T-helper 2 cell (primary cell): ENCODE data around the gene SYTL3.

Experiments
- DNase-seq, 5 experiments: peaks; one replicate each; pipeline versions ENCODE4 v3.0.0 to v3.0.0-alpha.2; 2012 to 2022

Gene SYTL3

DNA sequence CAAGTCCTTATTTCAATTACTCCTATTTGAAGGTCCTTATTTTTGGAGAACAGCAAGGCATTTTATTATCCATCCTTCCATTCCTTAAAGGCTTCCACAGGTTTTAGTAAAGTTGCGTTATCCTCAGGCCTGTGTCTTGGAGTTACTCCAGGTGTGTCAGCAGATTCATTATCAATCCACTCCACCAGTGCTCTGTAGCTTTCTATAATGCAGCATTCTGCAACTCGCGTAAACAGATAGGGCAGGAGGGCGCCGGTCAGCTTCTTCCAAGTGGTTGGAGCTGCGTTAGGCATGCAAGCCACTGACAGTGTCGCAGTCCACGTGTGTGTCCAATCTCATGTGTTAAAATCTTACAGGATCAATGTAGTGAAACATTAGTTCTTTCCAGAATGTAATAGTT lies 75.8 kb downstream of the SYTL3 start:
- DNase-seq: no peak

DNA sequence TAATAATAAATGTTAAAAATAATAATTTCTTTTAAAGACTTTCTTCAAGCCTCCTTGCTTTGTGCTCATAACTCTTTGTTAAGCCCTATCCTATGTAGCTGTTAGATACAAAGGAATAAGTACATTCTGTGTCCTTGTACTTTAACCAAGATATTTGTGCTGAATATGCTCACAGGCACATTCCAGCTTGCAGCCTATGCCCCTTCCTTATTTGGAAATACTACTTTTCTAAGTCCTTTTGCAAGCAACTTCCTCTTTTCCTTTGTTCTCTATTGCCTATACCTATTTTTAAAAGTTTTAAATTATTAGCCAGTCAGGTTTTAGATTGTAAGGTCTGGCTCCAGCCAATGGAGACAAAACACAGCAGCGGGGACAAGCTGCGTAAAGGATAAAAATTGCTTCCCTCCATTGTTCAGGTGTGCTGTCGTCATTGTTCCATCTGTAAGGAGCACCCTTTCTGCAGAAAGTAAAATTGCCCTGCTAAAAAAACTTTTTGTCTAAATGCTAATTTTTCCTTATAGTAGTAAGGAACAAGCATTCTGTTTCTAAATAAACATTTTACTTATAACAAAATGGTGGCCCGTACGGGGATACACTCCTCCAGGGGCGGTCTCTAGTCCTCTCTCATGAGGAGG lies 80.2 kb downstream of the SYTL3 start:
- no peak for DNase-seq

DNA sequence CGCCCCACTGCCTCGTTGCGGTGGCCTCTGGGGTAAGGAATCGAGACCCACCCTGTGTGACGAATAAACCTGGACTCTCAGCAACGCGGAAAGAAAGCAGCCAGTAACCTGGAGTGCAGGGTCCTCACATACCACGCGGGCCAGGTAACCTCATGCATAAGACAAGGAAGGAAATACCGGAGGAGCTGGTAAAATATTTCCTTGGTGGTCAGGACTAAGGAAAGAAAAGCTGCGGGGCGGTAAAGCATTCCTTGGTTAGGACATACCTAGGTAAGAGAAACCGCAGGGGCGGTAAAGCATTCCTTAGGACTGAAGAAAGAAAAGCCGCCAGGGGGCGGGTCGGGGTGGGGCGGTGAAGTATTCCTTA lies 80.7 kb downstream of the SYTL3 start:
- no peak for DNase-seq

DNA sequence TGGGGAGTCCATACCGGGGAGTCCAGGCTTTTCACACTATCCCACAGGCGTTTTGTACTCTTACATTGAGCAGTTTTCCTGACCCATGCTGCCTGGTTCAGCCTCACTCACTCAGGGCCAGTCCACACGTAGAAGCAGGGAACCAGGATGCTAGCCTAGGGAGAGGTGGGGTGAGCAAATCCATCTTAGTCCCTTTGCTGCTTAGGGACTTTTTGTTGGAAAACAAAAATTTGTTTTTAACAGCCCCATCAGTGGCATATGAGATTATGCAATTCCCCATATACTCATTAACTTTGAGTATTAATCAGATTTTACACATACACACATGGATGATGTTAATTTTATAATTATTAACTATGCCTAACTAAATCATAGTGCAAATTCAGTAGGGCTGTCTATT lies 85.2 kb downstream of the SYTL3 start:
- DNase-seq: no peak

DNA sequence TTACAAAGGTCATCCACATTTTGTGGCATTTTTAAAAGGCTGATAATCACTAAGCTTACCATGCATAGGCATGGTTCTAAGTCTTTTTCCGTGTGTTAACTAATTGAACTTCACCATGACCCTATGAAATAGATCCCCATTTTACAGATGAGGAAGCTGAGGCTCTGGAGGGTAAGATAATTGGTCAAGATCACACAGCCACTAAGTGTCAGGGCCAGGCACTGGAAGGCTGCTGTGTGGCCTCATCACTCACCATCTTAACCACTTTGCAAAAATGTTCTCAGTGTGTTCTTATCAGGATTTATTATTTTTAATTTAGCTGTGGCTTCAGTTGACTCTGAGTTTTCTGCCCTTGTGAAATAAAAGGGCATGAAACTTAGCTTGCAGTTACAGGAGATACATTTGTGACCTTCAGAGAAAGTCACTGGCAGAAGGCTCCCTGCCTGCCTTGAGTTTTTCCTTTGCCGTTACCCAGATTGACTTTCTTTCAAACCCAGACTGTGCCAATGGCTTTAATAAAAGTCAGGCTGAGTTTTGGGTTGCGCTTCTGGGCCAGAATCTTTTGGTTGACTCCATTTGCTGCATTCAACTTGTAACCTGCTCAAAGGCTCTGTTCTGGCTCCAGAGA lies 87.3 kb downstream of the SYTL3 start:
- no peak for DNase-seq

DNA sequence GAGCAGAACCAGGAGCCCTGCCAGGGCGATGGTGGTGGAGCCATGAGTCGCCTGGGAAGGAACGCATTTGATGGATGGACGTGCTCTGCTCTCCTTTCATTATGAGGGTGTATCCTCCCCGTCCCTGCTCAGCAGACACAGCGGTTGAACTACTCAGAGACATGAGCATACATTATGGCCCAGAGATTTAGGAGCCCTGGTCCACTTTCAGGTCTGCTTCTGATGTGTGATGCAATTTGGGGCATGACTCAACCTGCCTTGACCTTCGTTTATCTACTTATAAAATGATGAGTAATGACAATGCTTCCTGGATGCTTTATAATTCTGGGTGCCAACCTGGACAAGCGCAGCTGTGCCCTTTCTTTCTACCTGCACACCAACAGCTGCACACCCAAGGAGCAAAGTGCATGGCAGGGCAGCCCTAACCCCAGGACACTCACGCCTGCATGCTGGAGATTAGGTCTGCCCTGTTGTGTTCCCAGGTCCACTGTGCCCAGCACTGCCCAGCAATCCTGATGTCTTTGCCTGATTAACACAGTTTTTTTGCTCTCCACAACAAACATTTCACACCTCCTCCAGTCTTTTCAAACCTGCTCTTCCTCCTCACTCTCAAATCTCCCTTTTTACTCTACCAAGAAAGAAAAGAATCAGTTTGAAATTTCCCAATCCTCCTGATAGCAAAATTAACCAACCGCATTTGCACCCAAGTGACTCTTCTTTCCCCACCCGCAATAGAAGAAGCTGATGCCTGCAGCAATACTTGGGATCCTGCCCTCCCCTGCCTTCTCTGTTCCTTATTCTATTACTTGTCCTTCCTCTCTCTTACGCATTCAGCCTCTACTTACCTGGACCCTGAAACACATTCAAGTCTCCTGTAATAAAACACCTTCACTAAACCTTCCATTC lies 88.1 kb downstream of the SYTL3 start:
- DNase-seq: no peak

DNA sequence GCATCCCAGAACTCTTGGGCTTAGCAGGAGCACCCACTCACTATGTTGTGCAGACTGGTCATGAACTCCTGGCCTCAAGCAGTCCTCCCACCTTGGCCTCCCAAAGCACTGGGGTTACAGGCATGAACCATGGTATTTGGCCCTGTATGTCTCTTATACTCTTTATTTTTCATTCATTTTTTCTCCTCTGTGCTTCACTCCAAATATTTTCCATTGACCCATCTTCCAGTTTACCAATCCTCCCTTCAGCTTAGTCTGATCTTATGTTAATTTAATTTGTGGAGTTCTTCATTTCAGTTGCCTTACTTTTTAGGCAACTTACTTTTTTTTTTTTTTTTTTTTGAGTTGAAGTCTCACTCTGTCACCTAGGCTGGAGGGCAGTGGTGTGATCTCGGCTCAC lies 89.8 kb downstream of the SYTL3 start:
- DNase-seq: no peak

DNA sequence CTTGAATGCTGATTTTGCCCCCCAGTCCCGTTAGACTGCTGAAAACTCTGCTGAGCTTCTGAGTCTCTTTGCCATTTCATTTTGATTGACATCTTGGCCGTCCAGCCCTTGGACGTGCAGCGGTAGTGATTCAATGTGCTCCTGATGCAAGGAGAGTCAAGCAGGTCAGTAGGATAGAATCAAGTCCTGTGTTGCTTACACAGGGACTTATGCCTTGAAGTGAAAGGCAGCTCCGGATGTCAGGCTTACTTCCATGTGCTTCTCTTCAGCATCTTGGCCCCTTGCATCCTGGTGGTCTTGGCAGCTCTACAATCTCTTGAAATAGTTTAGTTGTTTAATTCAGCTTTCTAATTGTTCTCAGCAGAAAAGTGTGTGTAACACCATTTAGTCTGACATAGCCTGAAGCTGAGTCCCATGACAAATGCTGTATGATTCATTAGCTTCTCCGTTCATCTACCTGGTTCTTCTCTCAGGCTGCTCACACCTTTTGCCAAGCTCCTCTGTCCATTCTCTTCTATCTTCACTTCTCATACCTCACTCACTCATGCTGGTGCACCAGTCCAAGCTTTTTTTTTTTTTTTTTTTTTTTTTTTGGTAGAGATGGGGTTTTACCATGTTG lies 93.3 kb downstream of the SYTL3 start:
- DNase-seq: no peak

DNA sequence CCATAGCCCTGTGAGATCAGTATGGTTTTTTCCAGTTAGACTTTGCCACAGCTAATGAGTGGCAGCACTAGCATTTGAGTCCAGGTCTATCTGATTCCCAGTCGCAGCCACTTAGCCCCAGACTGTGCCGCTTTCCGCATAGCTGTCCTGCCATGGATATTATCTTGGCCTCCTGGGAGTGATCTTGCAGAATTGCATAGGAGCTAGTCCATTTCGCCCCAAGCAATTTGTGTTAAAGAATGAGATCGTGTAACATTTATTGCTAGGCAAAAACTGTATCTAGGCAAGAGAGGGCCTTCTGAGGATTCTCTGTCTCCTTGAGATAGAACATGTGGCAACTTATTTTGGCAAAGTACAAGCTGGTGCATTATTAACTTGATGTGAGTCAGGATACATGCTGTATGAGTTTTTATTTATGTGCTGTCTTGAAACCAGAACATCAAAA lies 95.2 kb downstream of the SYTL3 start:
- no peak for DNase-seq

DNA sequence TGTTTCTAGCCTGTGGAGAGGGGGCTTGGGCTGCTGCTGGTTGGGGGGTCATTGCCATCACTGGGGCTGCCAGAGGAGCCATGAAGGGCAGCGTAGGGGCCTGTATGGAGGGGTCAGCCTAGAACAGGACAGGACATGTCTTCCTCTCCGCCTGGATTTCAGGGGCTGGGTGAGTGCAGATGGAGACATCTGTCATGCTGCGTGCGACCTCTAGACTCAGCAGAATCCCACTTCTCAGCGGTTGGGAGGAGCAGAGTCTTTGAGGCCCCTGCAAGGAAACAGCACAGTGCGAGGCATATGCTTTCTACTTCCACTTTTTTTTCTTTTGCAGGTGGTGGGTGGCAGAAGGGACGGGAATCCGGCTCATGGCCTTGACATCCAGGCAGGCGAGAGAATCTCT lies 101.4 kb downstream of the SYTL3 start:
- DNase-seq: no peak

DNA sequence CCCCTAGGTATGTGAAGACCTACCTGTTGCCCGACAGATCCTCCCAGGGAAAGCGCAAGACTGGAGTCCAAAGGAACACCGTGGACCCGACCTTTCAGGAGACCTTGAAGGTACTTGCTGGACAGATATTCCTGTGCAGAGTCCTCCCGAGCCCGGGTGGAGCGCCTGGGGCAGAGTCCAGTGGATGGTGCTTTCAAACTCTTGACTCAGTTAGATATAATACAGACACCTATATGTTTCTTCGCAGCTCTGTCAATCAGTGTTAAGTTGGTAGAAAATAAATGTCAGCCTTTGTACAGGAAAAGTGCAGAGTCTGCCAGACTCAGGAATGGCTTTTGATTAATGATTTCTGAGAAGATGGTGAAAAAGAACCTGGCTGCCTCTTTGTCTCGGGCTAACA lies 102.1 kb downstream of the SYTL3 start:
- no peak for DNase-seq

DNA sequence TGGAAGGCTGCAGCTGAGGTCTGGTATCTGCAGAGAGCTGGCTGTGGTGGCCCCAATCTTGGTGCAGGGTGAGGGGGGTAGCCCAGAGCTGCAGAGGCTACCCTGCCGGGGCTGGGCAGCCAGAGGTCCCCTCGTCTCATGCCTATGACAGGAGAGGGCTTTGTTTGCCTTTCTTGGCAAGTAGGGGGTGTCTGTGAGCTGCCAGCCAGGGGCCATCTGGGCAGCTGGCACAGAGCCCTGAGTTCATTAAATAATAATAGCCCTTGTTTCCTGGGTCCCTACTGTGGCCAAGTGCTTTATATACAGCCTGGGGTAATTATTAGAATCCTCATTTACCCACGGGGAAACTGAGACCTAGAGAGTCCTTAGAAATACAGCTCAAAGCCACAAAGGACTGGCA lies 102.8 kb downstream of the SYTL3 start:
- no peak for DNase-seq

DNA sequence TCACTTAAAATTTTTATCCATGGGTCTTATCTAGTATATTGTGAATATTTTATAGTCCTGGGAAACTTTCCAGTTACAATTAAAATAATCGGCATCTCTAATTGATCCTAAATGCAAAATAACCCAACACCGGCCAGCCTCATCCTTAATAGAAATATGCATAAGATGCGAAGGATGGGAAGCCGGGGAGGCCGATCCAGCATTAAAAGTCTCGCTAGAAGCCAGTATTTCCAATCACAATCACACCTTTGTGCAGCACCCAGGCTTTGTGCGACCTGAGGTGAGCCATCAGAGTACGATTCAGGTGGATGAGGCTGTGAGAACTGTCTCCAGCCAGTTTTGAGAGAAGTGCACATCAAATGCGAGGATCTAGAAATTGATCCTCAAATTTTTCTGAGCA lies 104.0 kb downstream of the SYTL3 start:
- no peak for DNase-seq

DNA sequence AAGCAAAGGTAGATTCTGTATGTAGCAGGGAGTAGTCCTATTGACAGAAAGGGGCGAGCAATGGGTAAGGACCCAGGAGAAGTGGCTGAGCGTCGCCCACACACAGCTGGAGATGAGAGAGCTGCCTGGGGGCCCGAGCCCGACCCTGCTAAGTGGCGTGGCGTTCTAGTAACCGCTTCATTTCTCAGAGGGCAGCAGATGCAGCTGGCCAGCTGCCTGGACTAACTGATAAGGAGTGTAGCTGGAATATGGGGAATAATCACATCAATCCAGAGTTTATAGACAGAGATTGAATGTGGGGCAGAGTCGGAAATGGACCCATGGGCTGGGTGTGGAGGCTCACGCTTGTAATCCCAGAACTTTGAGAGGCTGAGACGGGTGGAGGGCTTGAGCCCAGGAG lies 104.9 kb downstream of the SYTL3 start:
- DNase-seq: no peak

DNA sequence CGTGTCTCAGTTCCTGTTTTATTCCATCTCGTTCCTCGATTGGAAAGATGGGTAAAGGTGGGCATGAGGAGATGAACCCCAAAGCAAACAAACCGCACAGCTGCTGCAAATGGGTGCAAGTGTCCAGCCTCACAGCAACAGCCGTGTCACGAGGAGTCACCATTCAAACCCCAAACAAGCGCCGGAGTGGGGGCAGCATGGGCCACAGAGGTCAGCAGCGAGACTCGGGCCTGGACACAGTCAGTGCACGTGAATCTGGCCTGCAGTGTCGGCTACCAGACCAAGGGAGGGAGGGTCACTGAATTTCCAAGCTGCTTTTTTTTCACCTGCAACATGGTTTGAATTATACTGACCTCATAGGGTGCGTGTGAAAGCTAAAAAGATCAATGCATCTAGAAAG lies 105.8 kb downstream of the SYTL3 start:
- DNase-seq: no peak

DNA sequence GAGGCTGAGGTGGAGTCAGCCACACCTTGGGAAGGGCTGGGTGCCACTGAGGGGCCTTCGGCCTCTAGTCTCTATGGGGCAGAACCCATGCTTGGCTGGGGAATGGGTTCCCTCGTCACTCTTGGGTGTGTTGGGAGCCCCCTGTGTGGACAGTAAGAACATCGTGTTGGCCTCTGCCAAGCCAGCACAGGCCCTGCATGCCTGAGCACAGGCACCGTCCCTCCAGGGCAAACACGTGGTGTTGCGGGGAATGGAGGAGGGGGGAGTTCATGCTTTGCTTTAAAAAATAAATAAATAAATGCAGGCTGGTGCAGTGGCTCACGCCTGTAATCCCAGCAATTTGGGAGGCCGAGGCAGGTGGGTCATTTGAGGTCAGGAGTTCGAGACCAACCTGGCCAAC lies 106.3 kb downstream of the SYTL3 start:
- DNase-seq: no peak

DNA sequence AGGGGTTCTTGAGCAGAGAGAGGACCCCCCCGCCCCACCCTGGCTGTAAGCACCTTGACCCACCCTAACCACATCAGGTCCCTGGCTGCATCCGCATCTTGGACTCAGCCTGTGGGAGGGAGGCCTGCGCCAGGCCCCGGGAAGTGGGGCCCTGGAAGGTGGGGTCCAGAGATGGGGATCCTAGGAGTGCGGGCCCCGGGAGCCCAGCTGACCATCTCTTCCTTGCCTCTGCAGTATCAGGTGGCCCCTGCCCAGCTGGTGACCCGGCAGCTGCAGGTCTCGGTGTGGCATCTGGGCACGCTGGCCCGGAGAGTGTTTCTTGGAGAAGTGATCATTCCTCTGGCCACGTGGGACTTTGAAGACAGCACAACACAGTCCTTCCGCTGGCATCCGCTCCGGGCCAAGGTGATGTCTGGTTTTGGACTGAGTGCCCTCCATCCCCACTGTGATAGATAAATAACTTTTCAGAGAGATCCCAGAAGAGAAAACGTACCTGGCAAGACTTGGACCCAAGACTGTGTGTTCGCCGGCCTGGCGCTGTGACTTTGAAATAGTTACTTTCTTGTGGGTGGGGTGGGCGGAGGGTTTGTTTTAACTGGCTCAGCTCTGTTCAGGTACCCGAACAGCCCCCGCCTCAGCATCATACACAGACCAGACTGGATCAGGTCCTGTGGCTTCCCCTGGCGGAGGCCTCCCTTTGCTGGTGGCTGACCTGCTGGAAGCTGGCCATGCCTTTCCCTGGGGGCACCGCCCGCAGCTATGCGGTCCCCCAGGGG lies 107.3 kb downstream of the SYTL3 start:
- DNase-seq: no peak

DNA sequence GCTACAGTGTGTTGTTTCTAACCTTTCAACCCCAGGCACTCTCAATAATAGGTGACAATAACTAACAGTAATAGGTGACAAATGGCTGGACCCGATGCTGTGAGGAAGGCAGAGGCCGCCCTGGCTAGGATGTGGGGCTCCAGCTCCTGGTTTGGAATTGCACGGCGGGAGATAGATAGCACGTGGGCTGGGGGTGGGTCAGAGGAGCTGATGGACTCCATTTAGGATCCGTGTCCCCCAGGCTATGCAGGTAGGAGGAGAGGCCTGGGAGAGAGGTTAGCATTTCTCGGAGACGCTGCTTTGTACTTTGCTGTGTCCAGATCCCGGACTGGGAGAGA lies 107.9 kb downstream of the SYTL3 start:
- DNase-seq: no peak

DNA sequence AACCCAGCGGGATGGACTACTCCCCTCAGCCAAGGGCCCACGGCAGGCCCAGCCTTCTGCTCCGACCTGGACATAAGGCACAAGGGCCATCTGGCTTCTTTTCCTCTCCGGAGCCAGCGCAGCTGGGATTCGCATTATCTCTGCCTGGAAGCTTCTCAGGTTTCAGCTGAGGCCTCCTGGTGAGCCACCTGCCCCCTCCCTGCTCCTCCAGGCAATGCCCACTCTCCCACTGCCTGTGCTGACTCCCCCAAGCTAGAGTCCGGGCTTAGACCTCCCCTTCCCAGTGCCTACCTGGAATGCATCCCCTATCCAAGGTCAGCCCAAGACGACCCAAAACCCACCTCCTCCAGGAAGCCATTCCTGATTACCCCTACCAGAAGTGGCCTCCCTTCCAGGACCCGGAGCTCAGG lies 108.6 kb downstream of the SYTL3 start:
- DNase-seq: no peak

DNA sequence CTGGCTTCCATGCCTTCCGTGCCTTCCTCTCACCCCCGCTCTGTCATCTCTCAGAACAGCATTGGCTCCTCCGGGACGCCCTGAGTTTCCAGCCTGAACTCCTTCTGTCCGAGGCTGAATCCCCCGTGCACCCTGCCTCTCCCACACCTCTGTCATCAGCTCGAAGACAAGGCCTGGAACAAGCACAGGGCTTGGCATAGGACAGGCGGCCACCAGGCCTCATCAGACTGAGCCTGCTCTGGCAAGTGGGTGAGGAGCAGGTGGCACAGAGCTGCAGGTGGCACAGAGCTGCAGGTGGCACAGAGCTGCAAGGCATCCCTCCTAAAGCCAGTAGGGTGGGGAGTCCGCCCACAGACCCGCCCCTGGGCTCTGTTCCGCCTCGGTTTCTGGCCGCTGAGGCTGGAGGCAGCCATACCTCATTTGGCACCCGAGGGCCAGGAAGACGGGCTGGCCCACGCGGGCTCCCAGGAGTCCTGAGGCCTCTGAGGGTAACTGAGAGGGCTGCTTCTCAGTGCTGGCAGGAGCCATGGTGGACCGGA lies 109.2 kb downstream of the SYTL3 start:
- DNase-seq: no peak

DNA sequence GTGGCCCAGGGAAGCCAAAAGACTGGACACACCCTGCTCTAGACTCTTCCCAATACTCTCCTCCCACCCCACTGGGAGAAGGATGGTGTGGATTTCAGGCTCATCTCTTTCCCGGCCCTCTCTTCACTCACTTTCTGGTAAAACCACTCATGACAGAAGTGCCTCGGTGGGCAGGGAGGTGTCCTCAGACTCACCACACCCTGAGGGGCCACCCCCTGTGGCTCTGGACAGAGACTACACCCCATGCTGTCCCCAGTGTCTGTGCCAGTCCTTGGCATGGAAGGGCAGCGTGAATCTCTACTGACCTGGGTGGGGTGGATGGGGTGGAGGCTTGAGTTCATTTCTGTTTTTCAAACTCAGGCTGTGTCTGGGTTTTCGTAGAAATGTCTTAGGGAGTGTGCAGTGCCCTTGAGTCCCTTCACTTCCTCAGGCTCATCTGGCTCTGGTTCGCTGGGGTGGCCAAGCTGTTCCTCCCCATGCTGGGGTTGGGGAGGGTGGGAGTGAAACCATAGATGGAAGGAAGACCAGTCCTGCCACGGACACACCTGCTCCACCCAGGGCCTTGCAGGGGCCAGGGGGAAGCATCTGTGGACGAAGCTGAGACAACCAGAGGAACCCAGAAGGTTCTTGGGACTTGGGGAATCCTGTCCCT lies 110.2 kb downstream of the SYTL3 start:
- DNase-seq: no peak

DNA sequence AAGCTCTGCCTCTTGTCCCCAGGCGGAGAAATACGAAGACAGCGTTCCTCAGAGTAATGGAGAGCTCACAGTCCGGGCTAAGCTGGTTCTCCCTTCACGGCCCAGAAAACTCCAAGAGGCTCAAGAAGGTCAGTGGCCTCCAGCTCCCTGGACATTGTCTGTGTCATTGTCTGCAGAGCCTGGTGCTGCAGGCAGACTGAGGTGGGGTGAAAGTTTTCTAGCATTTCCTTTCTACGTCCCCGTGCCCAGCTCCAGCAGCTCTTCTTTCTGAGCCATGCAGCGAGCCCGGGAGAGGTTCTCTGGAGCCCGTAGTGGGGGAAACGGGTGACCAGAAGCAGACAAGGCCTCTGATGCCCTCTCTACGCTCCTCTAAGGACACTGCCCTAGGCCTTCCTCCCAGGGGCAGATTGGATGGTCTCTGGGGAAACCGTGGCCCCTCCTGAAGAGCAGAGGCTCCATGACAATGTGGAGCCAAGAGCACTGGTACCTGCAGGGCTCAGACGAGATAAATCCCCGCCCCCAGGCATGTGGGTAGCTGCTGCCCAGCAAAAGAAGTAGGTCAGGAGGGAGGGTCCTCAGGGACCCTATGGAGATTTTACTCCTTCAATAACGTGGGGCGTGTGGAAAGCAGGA lies 110.9 kb downstream of the SYTL3 start:
- DNase-seq: no peak
